Breast epithelium (tissue), 3 donors: Measurements from ENCODE around the gene GNAQ.
A peak's percentile ranks its signal among the peaks of the same experiment; 100 is the strongest.

Experiments used
- POLR2AphosphoS5 ChIP-seq, 3 donors: sonication (generic); formaldehyde crosslinking; IDR thresholded peaks; one replicate each; pipeline ENCODE4 v1.6.1; 2017; ENCODE audit warnings: antibody characterized with exemption in 3 of 3
- TF ChIP-seq, protein P1 (sequence below), 3 donors: fragments of 450-650 bp; IDR thresholded peaks; one replicate each; pipeline ENCODE4 v1.5.1; 2016 to 2017; ENCODE audit warnings: antibody characterized with exemption in 3 of 3, mild to moderate bottlenecking in 3 of 3, moderate library complexity in 3 of 3

DNA sequence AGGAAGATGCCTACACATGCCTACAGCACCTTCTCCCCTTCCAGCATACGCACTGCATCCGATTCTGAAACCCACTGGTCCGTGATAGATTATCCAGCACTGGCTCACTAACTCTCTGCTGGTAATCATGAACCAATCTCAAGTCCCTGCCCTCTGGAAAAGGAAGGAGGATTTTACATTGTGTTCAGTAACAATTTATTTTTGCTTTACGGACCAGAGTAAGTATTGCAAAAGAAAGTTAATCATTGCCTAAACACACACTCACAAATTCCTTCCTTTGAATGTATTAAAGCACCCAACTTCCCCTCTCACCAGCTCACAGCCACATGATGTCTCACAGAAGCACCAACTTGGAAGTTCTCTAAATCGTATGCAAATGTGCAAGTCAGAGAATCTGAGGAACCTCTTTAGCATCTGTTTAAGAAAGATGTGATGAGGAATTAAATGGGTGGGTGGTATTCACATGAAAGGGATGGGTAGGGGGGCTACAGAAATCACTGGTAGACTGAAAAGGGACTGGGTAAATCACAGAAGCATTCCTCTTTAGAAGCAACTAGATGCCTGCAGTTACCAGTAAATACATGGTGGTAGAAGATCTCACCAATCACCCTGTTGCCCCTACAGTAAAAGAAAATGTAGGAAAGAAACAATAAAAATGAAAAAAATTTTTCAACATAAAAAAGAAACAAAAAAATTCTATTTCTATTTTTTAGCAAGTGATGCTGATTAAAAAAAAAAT, 8.4 kb downstream of the GNAQ start:
- TF ChIP-seq, protein P1, sequence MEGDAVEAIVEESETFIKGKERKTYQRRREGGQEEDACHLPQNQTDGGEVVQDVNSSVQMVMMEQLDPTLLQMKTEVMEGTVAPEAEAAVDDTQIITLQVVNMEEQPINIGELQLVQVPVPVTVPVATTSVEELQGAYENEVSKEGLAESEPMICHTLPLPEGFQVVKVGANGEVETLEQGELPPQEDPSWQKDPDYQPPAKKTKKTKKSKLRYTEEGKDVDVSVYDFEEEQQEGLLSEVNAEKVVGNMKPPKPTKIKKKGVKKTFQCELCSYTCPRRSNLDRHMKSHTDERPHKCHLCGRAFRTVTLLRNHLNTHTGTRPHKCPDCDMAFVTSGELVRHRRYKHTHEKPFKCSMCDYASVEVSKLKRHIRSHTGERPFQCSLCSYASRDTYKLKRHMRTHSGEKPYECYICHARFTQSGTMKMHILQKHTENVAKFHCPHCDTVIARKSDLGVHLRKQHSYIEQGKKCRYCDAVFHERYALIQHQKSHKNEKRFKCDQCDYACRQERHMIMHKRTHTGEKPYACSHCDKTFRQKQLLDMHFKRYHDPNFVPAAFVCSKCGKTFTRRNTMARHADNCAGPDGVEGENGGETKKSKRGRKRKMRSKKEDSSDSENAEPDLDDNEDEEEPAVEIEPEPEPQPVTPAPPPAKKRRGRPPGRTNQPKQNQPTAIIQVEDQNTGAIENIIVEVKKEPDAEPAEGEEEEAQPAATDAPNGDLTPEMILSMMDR (IDR thresholded peaks at IDR 0.05) = no peak
- peak in 1 of 3 donors; percentile 14 for TF ChIP-seq POLR2AphosphoS5 (IDR thresholded peaks at IDR 0.05)
